ENCODE measurements around the gene DOCK8.

Gene DOCK8

DNA sequence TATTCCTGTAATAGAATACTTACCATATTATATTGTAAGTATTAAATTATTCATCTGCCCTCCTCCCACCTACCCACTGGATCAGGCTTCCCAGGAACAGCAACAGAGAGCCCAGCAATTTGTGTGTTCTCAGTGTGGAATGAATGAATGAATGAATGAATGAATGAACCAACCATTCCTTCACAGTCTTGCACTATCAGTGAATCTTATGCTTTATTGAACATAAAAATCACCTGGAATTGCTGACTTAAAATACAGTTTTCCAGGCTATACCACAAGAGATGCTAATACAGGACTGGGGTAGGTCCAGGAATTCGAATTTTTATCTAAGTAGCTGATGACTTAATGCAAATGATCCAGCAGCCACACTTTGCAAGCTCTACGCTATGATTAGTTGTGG is 51.6 kb downstream of the DOCK8 start:
- no peak for DNase-seq (ENCODE audit: low spot score)

DNA sequence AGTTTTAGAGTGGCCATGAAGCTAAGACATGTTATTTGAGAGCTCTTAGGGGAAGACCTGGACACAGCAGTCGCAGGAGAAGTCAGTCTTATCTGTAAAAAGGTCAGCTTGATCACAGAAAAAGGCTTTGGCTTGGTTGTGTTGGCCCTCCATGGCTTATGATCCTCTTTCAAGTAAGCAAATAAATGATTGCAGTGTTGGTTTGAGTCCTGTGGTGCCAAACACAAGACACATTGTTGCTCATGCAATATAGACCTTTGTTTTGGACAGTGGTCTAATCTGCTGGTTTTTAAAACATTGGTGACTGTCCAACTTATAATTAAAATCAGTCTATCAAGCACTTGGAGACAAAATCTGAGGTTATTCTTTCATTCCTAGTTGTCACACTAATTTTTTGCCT is 54.0 kb downstream of the DOCK8 start:
- no peak for DNase-seq (ENCODE audit: low spot score)

DNA sequence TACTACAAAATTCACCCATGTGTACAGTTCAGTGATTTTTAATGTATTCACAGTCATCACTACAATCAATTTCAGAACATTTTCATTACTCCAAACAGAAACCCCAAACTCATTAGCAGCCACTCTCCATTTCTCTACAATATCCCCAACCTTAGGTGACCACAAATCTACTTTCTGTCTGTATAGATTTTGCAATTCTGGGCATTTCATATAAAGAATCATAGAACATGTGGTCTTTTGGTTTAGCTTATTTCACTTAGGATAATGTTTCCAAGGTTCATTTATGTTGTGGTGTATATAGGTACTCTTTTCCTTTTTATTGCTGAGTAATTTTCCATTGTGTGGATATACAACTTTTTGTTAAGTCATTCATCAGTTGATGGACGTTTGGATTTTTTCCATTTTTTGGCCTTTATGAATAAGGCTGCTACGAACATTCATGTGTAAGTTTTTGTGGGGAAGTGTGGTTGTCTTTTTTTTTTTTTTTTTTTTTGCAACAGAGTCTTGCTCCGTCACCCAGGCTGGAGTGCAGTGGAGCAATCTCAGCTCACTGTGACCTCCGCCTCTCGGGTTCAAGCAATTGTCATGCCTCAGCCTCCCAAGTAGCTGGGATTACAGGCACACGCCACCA is 54.5 kb downstream of the DOCK8 start:
- DNase-seq (ENCODE audit: low spot score), result no peak

GRCh38 chr9:270657-271237 is 56.1 kb downstream of the DOCK8 start:
- no peak for DNase-seq (ENCODE audit: low spot score)

DNA sequence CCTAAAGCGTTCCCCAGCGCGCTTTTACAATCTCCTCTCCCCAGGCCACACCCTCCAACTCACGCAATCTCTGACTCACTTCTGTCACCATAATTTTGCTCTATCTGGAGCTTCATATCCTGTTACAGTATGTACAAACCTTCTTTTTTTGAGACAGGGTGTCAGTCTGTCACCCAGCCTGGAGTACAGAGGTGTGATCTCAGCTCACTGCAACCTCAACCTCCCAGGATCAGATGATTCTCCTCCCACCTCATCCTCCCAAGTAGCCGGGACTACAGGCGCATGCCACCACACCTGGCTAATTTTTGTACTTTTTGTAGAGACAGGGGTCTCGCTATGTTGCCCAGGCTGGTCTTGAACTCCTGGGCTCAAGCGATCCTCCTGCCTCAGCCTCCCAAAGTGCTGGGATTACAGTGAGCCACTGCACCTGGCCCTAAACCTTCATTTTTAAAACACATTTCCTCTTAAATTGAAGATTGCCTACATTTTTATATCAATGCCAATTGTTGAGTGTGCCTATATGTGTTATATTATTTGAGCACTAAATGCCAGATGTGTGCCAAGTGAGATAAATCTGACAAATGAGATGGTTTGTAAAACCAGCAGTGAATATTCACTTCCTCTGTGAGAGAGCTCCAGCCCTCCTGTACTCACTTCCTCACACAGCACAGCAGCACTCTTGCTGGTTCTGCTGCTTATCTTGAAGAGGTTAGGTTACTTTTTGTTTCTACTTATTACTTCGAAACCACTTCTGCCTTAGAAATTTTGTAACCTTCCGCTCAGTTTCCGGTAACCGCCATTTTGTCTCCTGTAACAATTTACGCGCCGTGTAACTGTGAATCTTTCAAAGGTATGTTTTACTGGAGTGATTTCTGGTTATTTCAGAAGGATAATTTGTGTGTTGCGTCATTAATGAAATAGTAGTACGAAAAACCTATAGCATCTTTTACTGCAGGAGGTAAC is 57.9 kb downstream of the DOCK8 start:
- DNase-seq (ENCODE audit: low spot score), result peak; percentile 85

GRCh38 chr9:274406-274805 is 59.7 kb downstream of the DOCK8 start:
- DNase-seq (ENCODE audit: low spot score), result no peak

DNA sequence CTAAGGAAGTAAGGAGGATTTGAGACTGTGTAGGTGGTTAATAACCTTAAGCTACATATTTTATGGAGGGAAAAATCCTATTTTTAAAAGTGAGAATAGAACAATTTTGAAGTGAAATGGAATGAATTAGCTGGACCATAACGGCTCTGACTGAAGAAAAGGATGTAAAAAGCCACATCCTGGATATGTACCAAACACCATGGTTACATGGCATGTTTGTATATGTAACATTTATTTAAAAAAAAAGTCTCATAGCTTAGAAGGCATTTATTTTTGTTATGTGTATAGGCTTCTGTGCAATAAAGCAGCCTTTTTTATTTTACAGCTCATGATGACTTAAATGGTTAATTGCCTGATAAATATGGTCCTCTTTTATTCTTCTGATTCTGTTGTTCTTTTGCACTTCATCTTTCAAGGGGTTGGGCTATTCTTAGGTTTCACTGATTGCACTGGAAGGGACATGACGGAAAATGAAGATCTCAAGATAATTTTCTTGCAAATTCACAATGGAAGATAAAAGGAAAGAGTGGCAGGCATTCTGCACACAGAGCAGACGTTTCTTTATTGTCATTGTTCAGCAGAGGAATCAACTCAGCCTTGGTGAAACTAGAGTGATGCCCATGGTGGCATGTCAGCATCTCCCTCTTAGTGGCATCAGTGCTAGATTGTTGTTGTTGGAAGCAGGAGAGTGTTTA is 63.1 kb downstream of the DOCK8 start:
- DNase-seq (ENCODE audit: low spot score), result peak; percentile 54

DNA sequence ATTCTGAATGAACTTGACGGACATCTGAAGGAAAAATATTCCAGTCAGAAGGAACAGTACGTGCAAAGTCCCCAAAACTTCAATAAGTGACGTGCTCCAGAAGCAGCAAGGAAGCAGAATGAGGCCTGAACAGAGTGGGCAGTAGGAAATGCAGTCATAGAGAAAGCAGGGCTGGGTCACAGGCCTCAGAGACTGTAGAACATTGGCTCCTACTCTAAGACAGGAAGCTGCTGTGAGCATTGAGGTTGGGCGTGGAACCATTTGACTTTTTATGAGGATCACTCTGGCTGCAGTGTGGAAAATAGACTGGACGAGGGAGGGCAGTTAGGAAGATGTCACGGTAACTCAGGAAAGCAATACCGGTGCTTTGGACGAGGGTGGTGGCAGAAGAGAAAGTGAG is 64.0 kb downstream of the DOCK8 start:
- peak; percentile 53 for DNase-seq (ENCODE audit: low spot score)

GRCh38 chr9:279674-280073 is 65.0 kb downstream of the DOCK8 start:
- no peak for DNase-seq (ENCODE audit: low spot score)

- DNase-seq (ENCODE audit: low spot score), result no peak
Observed at GRCh38 chr9:281741-282645, 67.3 kb downstream of the DOCK8 start.

DNA sequence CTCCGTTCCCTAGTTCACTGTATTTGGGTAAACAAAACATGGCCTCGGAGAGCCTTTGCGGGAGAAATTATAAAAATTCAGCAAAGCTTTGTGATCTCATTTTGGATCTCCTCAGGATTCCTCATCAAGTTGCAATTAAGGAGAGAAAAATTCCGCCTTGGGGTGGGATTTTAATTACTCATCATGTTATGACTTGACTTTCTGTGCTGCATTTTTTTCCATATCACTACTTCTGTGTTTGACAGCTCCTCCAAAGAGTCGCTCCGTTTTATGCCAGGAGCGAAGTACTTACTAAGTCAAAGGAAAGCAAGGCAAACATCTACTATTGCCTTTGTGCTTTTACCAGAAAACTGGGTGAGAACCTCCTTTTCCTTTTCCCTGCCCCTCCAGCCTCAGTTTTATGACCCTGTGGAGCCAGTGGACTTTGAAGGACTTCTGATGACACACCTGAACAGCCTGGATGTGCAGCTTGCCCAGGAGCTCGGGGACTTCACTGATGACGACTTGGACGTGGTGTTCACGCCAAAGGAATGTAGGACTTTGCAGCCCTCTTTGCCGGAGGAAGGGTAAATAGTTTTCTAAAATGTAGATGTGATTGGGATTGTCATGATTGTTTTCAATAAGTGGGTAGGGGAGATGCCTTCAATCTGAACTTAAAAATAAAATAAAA is 71.5 kb downstream of the DOCK8 start:
- no peak for DNase-seq (ENCODE audit: low spot score)

- DNase-seq (ENCODE audit: low spot score), result no peak
Observed at GRCh38 chr9:289121-289520, 74.5 kb downstream of the DOCK8 start.

DNA sequence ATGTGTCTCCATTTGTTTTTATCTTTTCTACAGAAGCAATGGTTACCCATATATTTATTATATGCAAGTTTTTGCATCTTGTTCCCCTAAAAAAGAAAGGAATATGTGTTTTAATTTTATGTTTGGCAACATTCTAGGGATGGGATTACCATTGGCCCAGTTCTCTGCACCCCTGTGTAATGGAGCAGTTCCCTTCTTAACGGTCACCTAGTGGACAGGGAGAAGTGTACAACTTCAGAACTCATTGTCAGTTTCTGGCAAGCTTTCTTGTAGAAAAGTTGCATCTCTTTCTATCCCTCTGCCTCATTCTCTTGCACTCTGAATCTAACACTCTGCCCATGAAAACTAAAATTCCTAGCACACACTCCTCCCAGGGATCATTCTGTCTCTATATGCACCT is 78.2 kb downstream of the DOCK8 start:
- DNase-seq (ENCODE audit: low spot score), result no peak

DNA sequence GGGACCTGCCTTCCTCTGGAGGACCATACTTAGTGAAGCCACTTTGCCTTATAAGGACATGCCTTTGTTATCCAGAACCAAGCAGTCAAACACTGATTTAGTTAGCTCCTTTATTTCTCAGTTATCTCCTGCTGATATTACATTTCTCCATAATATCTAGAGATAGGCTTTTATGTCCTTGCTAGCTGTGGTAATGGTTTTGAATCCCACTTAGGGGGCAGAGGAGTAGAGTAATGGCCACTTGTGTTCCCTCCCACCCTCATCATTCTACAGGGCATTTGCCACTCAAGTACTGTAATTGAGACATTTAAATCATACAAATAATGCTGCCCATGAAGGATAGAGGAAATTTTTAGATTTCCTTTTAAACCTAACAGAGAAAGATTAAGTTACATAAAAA is 80.9 kb downstream of the DOCK8 start:
- no peak for DNase-seq (ENCODE audit: low spot score)

GRCh38 chr9:296411-296810 is 81.7 kb downstream of the DOCK8 start:
- no peak for DNase-seq (ENCODE audit: low spot score)

DNA sequence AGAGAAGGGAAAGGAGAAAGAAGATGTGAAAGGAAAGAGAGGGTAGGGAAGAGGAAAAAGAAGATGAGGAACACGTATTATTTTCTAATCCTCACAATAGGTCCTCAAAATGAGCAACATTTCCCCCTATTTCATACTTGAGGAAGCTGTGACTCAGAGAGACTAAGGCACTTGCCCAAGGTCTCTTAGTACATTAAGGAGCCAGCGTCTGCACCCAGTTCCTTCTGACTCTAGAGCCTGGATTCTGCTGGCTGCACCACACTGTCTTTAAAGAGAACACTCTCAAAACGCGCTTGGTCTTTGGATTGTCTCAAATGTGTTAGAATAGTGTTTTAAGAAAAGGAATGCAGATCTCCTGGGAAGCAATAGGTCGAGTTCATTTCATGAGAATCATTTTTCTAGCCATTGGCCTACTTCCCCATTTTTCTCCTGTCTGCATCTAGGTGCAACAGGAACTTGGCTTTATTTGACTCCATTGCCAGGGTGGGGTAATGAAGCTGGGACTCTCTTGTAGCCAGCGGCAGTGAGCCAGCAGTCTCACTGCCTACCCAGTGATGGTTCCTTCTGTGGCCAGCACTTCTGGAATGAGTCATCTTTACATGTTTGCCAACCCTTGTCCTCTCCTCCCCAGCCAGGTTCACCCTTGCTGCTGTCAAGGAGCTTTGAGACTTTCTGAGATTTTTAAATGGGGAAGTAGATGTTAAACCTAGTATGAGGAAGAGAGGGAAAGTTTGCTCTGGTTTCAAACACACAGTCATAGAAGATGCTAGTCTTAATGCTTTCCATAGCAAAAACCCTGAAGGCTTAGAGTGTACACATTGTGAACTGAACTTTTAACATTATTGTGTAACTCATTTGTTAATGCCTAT is 82.7 kb downstream of the DOCK8 start:
- peak; percentile 32 for DNase-seq (ENCODE audit: low spot score)

DNA sequence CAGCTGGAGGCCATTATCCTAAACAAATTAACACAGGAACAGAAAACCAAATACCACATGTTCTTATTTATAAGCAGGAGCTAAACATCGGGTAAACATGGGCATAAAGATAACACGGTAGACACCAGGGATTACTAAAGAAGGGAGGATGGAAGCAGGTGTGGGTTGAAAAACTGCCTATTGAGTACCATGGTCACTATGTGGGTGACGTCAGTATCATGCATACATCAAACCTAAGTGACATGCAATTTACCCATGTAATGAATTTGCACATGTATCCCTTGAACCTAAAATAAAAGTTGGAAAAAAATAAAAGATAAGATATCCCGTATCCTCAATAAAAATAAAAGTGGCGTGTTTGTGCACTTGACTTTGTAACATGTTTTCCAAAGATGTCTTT is 88.8 kb downstream of the DOCK8 start:
- no peak for DNase-seq (ENCODE audit: low spot score)

- no peak for DNase-seq (ENCODE audit: low spot score)
Observed at GRCh38 chr9:304106-304505, 89.4 kb downstream of the DOCK8 start.

DNA sequence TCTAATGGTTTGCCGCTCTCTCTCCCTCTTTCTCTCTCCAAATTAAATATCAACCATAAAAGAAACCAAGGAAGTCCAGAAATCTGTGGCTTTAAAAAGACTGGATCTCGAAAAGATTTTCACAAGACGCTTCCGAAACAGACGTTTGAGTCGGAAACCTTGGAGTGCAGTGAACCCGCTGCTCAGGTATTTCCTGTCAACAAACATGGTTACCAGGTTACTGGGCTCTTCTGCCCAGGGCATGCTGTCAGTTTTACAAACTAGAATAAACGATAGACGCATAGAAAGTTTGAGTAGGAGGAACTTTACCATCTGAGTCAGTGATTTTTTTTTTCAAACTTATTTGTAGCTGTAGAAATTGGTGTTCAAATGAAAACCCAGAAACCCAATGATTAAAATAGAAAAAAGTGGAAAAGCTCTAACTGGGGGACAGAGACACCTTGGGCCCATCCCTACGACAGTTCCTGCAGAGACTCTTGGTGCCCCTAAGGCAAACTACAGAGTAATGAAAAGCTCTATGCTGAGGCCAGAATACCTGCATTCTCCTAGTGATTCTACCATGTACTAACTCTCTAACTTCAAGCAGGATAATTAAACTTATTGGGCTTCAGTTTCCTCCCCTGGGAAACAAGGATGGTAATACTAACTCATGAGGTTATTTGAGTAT is 90.0 kb downstream of the DOCK8 start:
- DNase-seq (ENCODE audit: low spot score), result peak; percentile 23
